GM21390 (cell line): ENCODE results near the gene NECTIN4.
"Not testable (repeated sequence)": the region's sequence is repeated elsewhere in the genome, so short reads cannot be mapped to it uniquely, and the experiment has no call there.

Experiments used
- ATAC-seq: cut with Tn5 transposase; IDR thresholded peaks from one replicate; pipeline ENCODE4 v1.9.1; 2021; ENCODE audit not compliant: unreplicated experiment

NECTIN4 gene

DNA sequence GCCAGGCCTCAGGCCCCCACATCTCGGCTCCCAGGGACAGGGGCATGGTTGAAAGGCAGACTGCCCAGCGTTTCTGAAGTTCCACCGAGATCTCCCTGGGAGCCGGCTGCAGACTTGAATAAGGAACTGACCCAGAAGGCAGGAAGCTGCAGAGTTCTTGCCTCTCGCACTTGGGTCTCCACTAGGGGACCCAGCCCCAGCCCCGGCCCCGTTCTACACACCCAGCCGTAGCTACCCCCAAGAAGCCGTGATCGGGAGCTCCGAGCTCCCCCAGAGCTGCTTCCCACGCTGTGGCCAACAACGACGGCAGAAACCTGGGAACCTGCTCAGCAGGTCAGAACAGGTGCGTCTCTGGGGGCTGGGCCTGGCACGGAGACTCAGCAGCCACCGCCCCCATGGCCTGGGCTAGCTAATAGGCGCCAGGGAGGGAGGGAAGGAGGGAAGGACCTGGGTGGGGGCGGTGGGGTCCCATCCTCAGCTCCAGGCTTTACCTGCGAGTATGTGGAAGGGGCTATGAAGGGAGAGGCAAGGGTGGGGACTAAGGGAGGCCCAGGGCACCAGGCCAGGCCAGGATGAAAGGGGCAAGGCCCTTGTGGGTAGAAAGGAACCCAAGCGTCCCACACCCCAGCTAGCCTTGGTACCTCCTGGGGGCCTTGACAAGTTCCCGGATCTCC lies at the start of gene NECTIN4:
Gene NECTIN4 (minus strand): TSS at position 308 of the 674 bp plus-strand sequence. CDS start 262 bp downstream, at position 46.
- ATAC-seq, result no peak

GRCh38 chr1:161138431-161138830 lies 49.1 kb upstream of the NECTIN4 start:
- no peak for ATAC-seq

GRCh38 chr1:161137881-161138280 lies 48.5 kb upstream of the NECTIN4 start:
- no peak for ATAC-seq

- no peak for ATAC-seq
Observed at GRCh38 chr1:161133220-161133740, 43.9 kb upstream of the NECTIN4 start.

GRCh38 chr1:161132410-161133219 lies 43.3 kb upstream of the NECTIN4 start, which contains the start of gene DEDD:
DEDD (minus strand) TSS chr1:161132667; CDS start chr1:161124462, 8,205 bp downstream.
- peak; percentile 96 for ATAC-seq

DNA sequence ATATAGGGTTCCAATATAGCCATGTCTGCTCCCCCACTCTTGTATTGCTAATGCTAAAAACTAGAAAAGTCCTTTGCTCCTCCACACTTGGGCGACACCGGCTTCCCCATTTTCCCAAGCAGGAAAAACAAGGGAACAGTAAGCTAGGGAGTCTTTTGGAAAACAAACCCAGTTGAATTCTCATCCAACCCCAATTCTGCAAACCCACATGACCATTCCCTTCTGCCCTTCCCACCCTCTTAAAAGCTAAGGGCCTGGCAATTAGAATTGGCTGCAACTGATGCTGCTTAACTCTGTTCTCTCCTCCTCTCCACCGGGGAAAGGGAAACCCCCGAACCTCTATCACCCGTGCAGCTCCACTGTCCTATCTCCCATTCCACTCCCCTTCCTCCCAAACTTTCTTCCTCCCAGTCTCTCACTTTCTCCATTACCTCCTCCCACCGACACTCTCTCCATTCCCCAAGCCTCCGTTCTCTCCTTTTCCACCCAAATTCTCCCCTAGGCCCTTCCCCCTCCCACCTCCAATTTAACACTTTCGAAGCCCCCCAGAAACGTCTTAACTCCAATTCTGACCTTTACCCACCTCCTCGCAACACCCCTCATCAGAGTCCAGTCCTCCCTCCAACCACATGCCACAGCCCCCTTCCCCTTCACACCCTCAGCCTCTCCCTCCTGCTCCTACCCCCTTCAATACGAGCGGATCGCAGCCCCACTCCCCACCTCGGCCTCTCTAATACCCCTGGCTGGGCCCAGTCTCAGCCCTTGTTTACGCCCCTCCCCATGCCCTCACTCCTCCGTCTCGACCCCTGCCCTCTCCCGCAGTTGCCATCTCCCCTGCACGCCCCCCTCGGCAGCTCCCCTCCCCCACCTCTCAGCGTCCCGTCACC lies 42.4 kb upstream of the NECTIN4 start:
- ATAC-seq, result no peak

- no peak for ATAC-seq
Observed at GRCh38 chr1:161130266-161130665, 40.9 kb upstream of the NECTIN4 start.

- ATAC-seq, result no peak
Observed at GRCh38 chr1:161128591-161129420, 39.4 kb upstream of the NECTIN4 start.

DNA sequence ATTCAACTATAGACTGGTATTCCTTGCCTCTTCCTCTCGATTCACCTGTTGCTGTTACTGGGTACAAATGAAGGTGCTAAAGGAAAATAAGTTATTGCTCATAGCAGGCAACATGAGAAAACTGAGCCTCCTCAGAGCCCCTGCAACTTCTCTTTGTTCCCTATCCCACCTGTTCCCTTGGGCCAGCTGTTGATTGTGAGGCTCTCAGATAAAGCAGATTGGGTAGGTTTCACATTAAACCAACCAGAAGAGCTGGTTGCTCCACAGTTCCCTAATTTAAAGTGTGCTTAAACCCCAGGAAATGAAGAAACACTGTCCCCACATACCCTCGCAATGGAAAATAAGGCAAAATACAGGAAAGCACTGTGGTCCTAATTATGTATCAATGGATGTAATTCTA lies 38.3 kb upstream of the NECTIN4 start:
- ATAC-seq, result no peak

GRCh38 chr1:161122967-161123366 lies 33.6 kb upstream of the NECTIN4 start:
- ATAC-seq, result no peak

GRCh38 chr1:161121834-161122233 lies 32.5 kb upstream of the NECTIN4 start:
- ATAC-seq, result no peak

DNA sequence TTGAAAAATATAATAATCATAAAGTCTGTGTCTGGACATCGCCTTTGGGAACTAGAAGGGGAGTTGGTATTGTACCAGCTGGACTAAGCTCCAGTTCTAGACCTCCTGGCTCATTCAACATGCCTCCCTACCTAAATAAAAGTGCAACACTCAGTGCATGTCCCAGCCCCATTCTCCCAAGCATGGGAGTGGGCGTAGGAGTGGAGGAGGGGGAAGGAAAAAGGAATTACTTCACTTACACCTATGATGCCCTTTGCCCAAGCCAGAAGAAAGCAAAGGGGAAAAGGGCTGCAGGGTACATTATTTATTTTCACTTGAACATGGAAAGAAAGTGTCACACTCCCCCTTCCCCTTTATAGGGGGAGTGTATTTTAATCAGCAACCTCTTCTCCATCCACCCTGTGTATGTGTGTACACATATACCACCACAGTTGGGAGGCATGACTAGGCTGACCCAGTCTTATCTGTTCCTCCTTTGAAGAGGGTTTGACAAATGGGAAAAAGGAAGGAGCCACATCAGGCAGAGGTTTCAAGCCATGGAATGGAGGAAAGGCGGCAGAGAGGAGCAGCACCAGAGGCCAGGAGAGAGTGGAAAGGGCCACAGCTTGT lies 31.8 kb upstream of the NECTIN4 start:
- no peak for ATAC-seq

- peak; percentile 46 for ATAC-seq
Observed at GRCh38 chr1:161119092-161119903, 29.9 kb upstream of the NECTIN4 start.

- peak; percentile 77 for ATAC-seq
Observed at GRCh38 chr1:161117759-161118581, 28.6 kb upstream of the NECTIN4 start, which contains the start of the genes NIT1 and PFDN2. NIT1 (plus strand) TSS chr1:161118105; CDS start chr1:161118177, 72 bp downstream. PFDN2 (minus strand) TSS chr1:161118037; CDS start chr1:161118026, 11 bp downstream.

DNA sequence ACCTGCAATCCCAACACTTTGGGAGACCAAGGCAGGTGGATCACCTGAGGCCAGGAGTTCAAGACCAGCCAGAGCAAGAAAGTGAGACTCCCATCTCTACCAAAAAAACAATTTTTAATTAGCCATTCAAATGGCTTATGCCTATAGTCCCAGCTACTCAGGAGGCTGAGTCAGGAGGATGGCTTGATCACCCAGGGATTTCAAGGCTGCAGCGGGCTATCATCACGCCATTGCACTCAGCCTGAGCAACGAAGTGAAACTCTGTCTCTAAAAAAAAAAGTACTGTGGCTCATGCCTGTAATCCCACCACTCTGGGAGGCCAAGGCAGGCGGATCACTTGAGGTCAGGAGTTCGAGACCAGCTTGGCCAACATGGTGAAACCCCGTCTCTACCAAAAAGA lies 26.6 kb upstream of the NECTIN4 start:
- ATAC-seq, result not testable (repeated sequence)

DNA sequence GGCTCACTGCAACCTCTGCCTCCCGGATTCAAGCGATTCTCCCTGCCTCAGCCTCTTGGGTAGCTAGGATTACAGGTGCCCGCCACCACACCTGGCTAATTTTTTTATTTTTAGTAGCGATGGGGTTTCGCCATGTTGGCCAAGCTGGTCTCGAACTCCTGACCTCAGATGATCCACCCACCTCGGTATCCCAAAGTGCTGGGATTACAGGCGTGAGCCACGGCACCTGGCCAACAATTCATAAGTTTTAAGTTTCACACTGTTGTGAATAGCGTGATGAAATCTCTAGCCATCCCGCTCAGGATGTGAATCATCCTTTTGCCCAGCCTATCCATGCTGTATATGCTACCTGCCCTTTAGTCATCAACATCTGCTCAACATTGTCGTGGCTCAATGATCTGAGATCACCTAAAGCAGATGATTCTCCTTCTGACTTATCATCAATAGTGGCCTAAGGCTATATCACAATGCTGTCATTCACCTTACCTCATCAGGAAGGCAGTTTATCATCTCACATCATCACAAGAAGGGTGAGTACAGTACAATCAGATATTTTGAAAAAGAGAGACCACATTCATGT lies 25.9 kb upstream of the NECTIN4 start:
- ATAC-seq, result no peak

GRCh38 chr1:161114556-161114955 lies 25.2 kb upstream of the NECTIN4 start:
- no peak for ATAC-seq
